GM12801 (cell line): ENCODE results near the gene PKD1L1.

ENCODE experiments used
- CTCF ChIP-seq: IDR thresholded peaks from one replicate; pipeline ENCODE4 v1.5.1; 2011; ENCODE audit warnings: control low read depth; ENCODE audit not compliant: insufficient read length; ENCODE audit errors: extremely low read depth

Gene PKD1L1

DNA sequence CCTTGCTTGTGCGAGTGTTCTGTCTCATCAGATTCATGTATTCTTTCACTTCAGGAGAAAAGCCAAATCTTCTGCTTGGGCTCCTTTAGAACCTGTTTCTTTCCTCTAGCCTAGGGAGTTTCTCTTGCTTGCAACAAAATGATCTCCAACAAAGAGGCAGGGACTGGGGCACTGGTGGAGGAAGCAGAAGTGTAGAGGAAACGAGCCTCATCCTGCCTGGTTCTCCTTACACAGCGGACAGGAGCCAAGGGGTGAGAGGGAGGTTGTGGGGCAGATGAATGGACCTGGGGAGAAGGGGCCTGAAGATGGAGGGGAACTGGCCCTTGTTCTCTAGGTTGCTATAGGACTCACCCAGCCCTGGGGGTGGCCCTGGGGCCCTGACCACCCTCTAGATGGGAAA lies 141.1 kb downstream of the PKD1L1 start:
- no peak for TF ChIP-seq CTCF

- no peak for TF ChIP-seq CTCF
Measured at GRCh38 chr7:47806701-47807103, 141.6 kb downstream of the PKD1L1 start.

- TF ChIP-seq CTCF = no peak
Measured at GRCh38 chr7:47804767-47805545, 143.3 kb downstream of the PKD1L1 start.

- no peak for TF ChIP-seq CTCF
Measured at GRCh38 chr7:47803846-47804245, 144.4 kb downstream of the PKD1L1 start.

DNA sequence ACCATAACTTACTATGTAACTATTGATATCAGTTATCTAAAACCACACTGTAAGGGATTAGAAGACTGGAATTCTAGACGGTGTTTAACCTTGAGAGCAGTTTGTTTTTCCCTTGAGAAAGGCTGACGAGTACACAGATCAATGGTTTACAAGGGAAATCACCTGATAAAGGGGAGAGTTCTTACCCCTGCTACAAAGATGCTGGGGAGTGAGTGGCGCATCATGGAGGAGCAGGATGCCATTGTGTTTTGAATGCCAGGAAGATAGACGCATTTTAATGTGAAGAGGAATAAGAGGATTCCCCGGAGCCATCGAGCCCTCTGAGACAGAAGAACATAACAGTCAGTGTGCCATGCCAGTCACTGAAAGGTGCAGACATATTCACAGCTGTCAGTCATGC lies 145.2 kb downstream of the PKD1L1 start:
- no peak for TF ChIP-seq CTCF

DNA sequence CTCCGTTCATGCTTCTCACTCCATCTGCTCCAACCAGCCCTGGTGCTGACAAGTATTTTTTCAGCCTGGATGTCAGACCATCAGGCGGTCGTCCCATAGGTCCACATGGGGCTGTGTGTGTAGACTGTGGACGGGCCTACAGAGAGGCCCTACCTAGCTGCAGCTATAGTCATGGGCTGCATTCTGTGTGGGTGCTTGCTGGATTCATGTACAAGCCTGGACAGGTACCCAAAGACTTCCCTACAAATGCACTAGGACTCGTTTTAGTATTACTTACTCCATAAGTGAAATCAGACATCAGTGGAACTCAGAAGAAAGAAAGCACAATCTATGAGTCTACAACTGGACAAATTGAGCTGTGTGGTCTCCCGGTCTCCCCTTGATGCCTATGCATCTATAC lies 146.8 kb downstream of the PKD1L1 start:
- no peak for TF ChIP-seq CTCF

- no peak for TF ChIP-seq CTCF
Measured at GRCh38 chr7:47799524-47799923, 148.7 kb downstream of the PKD1L1 start.

DNA sequence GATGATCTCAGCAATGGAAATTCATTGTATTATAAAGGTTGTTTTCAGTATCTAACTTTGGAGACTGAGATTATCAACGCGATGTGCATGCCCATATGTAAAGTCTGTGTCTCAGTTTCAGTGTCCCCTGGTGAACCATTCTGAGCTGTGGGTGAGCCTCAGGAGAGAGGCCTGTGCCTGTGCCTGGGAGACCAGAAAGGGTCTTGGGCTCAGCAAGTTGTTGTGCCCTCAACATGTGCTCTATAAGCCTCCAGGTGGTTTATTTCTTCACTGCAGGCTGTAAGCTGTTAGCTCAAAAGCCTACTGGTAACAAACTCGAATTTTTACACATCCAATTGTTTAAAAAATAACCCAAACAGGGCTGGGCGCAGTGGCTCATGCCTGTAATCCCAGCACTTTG lies 151.9 kb downstream of the PKD1L1 start:
- TF ChIP-seq CTCF = no peak
